Right lung (tissue), 10 donors: Measurements from ENCODE around the gene PEAR1. TPM values are rescaled to one million over a fixed set of nuclear protein-coding genes. Genes with fewer than 3 reads are reported as not detected.
A peak's percentile ranks its signal among the peaks of the same experiment; 100 is the strongest.

Source experiments
- DNase-seq, 2 donors: peaks; one replicate each; pipeline ENCODE4 v3.0.0-alpha.2; 2013
- long read RNA-seq, 8 donors: transcript quantifications; one replicate each; lab custom pipeline, GENCODE V29; 2026
- polyA plus RNA-seq, 5 donors: library from polyadenylated mRNA; unstranded; fragments of 120-200 nt; gene quantifications; one replicate each; pipeline versions ENCODE4 v1.2.1 to v1.2.3, GENCODE V29; 2013; ENCODE audit warnings: inconsistent platforms in 1 of 5, low replicate concordance in 1 of 5; ENCODE audit not compliant: insufficient read length in 5 of 5, insufficient read depth in 1 of 5

Gene PEAR1, protein sequence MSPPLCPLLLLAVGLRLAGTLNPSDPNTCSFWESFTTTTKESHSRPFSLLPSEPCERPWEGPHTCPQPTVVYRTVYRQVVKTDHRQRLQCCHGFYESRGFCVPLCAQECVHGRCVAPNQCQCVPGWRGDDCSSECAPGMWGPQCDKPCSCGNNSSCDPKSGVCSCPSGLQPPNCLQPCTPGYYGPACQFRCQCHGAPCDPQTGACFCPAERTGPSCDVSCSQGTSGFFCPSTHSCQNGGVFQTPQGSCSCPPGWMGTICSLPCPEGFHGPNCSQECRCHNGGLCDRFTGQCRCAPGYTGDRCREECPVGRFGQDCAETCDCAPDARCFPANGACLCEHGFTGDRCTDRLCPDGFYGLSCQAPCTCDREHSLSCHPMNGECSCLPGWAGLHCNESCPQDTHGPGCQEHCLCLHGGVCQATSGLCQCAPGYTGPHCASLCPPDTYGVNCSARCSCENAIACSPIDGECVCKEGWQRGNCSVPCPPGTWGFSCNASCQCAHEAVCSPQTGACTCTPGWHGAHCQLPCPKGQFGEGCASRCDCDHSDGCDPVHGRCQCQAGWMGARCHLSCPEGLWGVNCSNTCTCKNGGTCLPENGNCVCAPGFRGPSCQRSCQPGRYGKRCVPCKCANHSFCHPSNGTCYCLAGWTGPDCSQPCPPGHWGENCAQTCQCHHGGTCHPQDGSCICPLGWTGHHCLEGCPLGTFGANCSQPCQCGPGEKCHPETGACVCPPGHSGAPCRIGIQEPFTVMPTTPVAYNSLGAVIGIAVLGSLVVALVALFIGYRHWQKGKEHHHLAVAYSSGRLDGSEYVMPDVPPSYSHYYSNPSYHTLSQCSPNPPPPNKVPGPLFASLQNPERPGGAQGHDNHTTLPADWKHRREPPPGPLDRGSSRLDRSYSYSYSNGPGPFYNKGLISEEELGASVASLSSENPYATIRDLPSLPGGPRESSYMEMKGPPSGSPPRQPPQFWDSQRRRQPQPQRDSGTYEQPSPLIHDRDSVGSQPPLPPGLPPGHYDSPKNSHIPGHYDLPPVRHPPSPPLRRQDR
- 10 to 100 TPM; 21.9 to 34.1 (median 27.9) TPM for polyA plus RNA-seq
- long read RNA-seq, donor 1, partial matches to known transcripts: 33 of 34 reads
- long read RNA-seq, donor 1, other reads (novel, unspliced or antisense): 0 of 34 reads
- long read RNA-seq, donor 2: 0 reads
- long read RNA-seq, donor 3: 0 reads
- long read RNA-seq, donor 4, full-length matches to known transcripts: 1 of 20 reads
- long read RNA-seq, donor 4, partial matches to known transcripts: 19 of 20 reads
- long read RNA-seq, donor 4, other reads (novel, unspliced or antisense): 0 of 20 reads
- long read RNA-seq, donor 5: 0 reads
- long read RNA-seq, donor 6, partial matches to known transcripts: 20 of 21 reads
- long read RNA-seq, donor 6, other reads (novel, unspliced or antisense): 0 of 21 reads
- long read RNA-seq, donor 7, full-length matches to known transcripts: 2 of 2 reads
- long read RNA-seq, donor 7, partial matches to known transcripts: 0 of 2 reads
- long read RNA-seq, donor 7, other reads (novel, unspliced or antisense): 0 of 2 reads
- long read RNA-seq, donor 8: 0 reads

GRCh38 chr1:156893048-156893953 is at the start of gene PEAR1:
Gene PEAR1, plus strand, starts transcription at chr1:156893718. Its CDS starts 10,209 bp downstream, at chr1:156903927.
- DNase-seq: peak; percentile 74 to 80

- no peak for DNase-seq
Observed at GRCh38 chr1:156844102-156844501, 49.4 kb upstream of the PEAR1 start.

GRCh38 chr1:156844638-156845037 is 48.9 kb upstream of the PEAR1 start:
- no peak for DNase-seq

DNA sequence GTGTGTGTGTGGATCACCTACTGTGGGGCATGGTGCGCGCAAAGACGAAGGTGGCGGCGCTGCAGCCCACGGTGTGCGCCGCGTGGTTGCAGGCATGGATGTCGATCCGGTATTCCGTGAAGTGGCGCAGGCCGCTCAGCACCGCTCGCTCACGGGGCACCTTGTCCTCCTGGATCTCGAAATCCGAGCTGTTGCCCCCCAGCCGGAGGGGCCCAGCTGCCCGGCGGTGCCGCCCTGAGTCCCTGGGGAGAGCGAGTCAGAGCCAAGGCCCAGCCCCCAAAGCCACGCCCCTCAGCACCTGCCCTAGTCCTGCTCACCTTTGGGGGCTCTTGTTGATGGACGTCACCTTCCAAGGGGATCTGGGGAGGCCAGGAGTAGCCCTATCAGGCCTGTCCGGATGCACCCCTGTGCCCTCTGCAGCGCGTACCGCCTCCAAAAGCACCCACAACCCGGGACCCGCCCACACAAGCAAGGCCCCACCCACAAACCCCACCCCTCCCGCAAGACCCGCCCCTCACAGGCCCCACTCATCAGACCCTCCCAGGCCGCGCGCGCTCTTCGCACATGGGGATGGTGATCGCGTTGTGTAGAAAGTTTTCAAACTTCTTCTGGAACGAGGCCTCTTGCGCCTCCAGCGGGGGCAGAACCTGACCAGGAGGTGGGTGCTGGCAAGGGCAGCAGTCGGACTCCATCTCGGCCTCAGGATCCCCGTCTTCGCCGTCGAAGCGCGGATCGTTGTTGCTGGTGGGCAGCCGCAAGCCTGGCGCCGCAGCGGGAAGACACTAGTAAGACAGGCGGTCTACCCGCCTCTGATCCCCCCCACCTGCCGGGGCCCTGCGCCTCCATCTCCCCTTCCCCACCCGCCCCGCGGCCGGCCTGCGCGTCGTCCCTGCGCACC is 48.2 kb upstream of the PEAR1 start:
- DNase-seq: no peak

DNA sequence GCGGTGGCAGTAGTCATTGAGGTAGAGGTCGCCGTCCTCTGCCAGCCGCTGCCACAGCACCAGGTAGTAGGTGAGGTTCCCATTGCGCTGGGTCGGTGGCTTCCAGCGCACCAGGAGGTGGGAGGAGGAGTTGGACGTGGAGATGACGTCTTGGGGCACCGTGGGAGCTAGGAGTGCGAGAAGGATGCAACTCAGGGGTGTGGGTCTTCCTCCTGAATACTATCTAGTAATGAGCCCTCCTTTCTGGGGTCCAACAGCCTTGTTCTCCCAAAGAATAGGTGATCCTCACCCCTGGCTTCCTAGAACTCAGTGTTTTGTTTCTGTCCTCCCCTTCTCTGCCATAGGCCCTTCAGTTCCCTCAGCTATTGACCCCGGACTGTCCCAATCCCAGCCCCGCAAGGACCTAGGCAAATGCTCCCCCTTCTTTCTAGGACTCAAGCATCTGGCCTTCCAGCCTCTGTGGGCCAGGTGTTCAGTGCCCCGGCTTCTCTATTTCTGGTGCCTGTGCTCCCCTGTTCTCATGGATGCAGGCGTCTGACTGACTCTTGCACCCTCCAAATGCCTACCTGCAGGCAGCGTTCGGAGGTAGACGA is 47.5 kb upstream of the PEAR1 start:
- no peak for DNase-seq

DNA sequence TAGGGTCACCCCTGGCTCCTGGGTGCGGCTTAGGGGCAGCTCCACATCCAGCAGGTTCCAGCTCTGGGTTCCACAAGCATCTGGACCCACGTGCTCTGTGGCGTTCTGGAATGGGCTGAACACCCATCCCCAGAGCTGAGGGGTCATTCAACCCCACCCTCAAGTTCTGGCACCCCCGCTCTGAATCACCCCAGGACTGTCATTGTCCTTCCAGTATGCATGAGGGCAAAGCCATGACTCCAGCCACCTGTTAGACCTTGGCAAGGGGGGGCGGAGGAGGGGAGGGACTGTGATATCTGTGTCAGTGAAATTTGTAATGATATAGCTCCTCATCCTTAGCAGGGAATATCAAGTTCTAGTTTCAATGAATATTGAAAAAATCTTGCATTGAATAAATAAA is 46.9 kb upstream of the PEAR1 start:
- DNase-seq: no peak

GRCh38 chr1:156847591-156848460 is 45.7 kb upstream of the PEAR1 start:
- DNase-seq: no peak

- DNase-seq: no peak
Observed at GRCh38 chr1:156848461-156849150, 44.9 kb upstream of the PEAR1 start.

DNA sequence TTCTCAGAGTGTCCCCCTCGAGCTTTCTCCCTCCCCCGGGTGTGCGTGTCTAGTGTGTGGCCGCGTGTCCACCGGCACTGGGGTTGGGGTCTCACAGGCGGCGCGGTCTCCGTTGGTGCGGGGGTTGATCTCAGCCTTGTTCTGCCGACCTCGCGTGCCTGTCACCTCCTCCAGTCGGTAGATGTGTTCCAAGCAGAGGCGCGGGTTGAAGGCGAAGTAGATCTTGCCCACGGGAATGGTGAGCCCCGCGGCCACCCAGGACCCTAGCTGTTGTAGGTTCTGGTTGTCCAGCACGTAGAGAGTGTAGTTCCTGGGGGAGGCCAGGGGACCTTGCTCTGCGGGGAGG is 44.4 kb upstream of the PEAR1 start:
- no peak for DNase-seq

- DNase-seq: no peak
Observed at GRCh38 chr1:156851779-156852417, 41.6 kb upstream of the PEAR1 start.

GRCh38 chr1:156852418-156852874 is 41.1 kb upstream of the PEAR1 start:
- DNase-seq: peak in 1 of 2 donors; percentile 23

DNA sequence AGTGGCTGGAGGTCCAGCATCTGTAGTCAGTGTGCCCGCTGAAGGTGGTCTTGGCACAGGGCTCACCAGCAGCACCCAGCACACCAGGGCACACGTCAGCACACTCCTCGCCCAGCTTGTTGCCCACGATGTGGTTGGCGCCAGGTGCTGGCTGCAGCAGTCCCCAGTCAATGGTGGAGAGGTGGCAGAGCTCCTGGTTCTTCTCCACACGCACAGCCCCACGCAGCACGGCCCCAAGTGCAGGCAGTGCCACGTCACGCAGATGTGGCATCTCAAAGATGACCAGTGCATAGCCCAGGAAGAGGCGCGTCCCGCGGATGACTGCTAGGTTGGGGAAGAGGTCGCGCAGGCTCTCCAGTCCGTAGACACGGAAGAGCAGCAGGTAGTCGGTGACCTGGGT is 39.8 kb upstream of the PEAR1 start:
- no peak for DNase-seq

DNA sequence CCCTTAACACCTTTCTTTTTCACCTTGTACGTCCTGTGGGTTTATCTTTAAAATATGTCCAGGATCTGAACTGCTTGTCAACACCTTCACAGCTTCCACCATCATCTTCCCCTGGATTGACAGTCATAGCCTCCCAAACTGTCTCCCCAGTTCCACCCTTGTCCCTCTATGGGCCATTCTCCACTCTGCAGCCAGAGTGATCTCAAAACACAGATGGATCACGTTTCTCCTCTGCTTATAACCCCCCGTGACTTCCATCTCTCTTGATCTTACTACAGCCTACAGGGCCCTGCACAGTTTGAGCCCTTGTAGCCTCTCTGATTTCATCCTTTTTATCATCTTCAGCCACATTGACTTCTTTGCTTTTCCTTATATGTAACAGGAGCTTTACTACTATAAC is 38.9 kb upstream of the PEAR1 start:
- DNase-seq: no peak

DNA sequence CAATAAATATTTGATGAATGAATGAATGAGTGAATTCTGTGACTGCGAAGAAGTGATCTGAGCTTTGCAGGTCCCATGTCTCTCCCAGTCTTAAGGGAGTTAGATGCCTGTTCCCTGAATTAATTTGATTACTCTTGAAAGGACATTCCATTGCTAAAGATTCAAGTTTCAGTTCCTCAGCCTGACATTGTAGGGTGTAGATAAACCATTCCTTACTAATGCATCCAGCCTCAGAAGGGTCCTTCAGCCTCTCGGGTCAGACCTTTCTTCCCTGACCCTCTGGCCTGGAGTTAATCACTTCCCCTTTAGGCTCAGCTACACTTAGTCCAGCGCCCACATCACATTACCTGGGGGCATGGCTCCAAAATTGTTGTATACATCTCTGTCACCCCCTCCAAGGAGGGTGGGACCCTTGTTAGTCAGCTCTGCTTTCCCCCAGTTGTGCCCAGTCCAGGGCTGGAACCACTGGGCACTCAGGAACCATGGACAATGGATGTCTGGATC is 37.2 kb upstream of the PEAR1 start:
- DNase-seq: no peak

DNA sequence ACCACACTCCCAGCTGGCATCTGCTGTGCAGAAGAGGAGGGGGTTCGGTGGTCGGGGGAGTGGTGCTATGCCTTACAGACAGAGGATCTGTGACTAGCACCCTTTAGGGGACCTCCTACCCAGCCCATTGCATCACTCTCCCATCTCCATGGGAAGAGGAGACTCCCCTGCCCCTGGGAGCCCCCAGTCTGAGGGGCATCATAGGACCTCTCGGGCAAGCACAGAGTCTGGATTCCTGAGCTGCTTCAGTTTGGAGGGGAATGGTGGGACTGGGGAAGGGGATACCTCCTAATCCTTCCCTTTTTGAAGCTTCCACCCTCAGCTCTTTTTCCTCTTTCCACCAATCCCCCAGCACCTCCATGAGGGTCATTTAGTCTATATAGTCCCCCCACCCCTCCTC is 36.0 kb upstream of the PEAR1 start:
- no peak for DNase-seq

- no peak for DNase-seq
Observed at GRCh38 chr1:156858555-156858956, 35.0 kb upstream of the PEAR1 start.
